Erythroblast (primary cell): ENCODE data around the gene DNMT3B.

Source experiments
- GATA1 ChIP-seq: IDR thresholded peaks from 2 replicates; pipeline ENCODE4 v1.6.1; 2011; ENCODE audit warnings: low read depth, mild to moderate bottlenecking, control low read depth, low read length, moderate library complexity
- POLR2A ChIP-seq: IDR thresholded peaks from 2 replicates; pipeline ENCODE4 v1.6.1; 2011; ENCODE audit warnings: mild to moderate bottlenecking, low read length

DNA sequence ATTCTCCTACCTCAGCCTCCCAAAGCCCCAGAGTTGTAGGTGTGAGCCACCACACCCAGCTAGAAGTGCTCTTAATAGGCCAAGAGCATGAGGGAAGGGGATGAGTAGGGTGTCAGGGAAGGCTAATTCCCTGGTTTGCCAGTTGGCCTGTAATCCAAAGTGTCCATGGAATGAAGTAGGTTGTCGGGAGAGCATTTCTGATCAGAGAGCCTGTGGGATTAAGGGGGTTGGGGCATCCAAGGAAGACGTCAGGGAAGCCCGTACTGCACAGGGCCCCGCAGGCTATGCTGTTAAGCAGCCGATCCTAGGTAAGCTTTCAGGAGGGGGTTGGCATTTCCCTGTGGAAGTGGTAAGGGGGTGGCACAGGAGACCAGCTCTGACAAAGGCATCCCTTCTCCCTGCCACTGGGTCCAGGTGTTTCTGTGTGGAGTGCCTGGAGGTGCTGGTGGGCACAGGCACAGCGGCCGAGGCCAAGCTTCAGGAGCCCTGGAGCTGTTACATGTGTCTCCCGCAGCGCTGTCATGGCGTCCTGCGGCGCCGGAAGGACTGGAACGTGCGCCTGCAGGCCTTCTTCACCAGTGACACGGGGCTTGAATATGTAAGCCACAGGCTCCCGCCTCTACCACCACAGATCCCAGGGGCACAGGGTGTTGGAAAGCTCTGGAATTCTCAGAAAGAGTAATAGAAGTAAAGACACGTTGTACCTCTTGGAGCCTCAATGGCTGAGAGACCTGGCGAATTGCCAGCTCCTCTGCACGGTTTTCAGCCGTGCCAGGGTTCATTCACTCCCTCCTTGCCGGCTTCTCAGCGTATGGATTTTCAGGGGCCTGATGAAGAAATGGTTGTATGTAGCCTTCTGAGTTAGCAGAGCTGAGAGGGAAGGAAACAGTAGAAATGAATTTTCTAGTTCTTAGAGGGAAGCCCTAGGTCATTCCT, 36.1 kb downstream of the DNMT3B start:
- TF ChIP-seq POLR2A, result no peak
- no peak for TF ChIP-seq GATA1
